ENCODE results near the gene KRT9.
"Not testable (repeated sequence)": the region's sequence is repeated elsewhere in the genome, so short reads cannot be mapped to it uniquely, and the experiment has no call there.

KRT9 gene

GRCh38 chr17:41545829-41546410 lies 25.9 kb downstream of the KRT9 start:
- peaks cover 16% of the 10 kb centered on the region for H3K4me1 ChIP-seq (ENCODE audit: control insufficient read depth, insufficient read depth, low read length, poor library complexity, severe bottlenecking)
- H3K27ac ChIP-seq (ENCODE audit: insufficient read depth, low read length, poor library complexity, severe bottlenecking), result no peak overlapping the region

DNA sequence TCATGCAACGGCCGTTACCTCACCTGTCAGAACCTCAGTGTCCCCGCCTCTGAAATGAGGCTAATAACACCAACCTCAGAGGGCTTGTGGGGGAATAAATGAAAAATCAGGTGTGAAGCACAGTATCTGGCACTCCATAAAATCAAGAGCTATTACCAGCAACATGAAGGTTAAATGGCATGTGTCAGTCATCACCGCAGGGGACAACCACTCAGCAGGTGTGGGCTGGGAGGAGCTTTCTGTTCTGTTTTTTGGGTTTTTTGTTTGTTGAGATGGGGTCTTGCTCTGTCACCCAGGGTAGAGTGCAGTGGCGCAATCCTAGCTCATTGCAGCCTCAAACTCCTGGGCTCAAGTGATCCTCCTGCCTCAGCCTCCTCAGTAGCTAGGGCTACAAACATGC lies 26.9 kb downstream of the KRT9 start:
- H3K27ac ChIP-seq (ENCODE audit: insufficient read depth, low read length, poor library complexity, severe bottlenecking), result no peak overlapping the region
- no peak overlapping the region for H3K4me3 ChIP-seq (ENCODE audit: insufficient read depth, low read depth, low read length, poor library complexity, severe bottlenecking)
- H3K4me1 ChIP-seq (ENCODE audit: control insufficient read depth, insufficient read depth, low read length, poor library complexity, severe bottlenecking), result peaks cover 16% of the 10 kb centered on the region
- H3K36me3 ChIP-seq (ENCODE audit: control insufficient read depth, insufficient read depth, low read length), result no peaks in the 10 kb centered on the region
- no peaks in the 10 kb centered on the region for H3K9me3 ChIP-seq (ENCODE audit: control insufficient read depth, low read length)
- no peaks in the 10 kb centered on the region for H3K27me3 ChIP-seq (replicated peaks; ENCODE audit: control insufficient read depth, insufficient read depth, low read length, poor library complexity, severe bottlenecking)
- no peak for DNase-seq

More at GRCh38 chr17:41545829-41546410, 25.9 kb downstream of the KRT9 start:
- no peaks in the 10 kb centered on the region for H3K27me3 ChIP-seq (replicated peaks; ENCODE audit: control insufficient read depth, insufficient read depth, low read length, poor library complexity, severe bottlenecking)
- no peaks in the 10 kb centered on the region for H3K36me3 ChIP-seq (ENCODE audit: control insufficient read depth, insufficient read depth, low read length)
- no peaks in the 10 kb centered on the region for H3K9me3 ChIP-seq (ENCODE audit: control insufficient read depth, low read length)
- DNase-seq, result no peak
- H3K4me3 ChIP-seq (ENCODE audit: insufficient read depth, low read depth, low read length, poor library complexity, severe bottlenecking), result no peak overlapping the region

DNA sequence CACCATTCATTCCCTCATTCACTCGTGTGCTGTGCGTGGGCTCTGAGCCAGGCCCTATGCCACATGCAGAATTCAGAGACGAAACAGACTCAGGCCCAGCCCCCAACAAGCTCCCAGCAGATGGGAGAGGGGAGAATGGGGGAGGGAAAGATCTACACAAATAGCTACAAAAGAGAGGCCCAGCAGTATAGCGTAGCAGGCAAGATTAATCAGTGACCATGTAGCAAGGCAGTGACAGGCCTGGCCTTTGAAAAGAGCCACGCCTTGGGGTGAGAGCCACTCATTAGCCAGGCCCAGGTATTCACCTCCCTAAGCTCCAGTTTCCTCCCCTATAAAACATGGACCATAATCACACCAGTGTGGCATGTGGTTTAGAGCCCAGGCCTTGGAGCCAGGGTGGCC lies 27.4 kb downstream of the KRT9 start:
- H3K4me1 ChIP-seq (ENCODE audit: control insufficient read depth, insufficient read depth, low read length, poor library complexity, severe bottlenecking), result peaks cover 14% of the 10 kb centered on the region
- H3K36me3 ChIP-seq (ENCODE audit: control insufficient read depth, insufficient read depth, low read length), result no peaks in the 10 kb centered on the region
- H3K4me3 ChIP-seq (ENCODE audit: insufficient read depth, low read depth, low read length, poor library complexity, severe bottlenecking), result no peak overlapping the region
- no peaks in the 10 kb centered on the region for H3K9me3 ChIP-seq (ENCODE audit: control insufficient read depth, low read length)
- no peak overlapping the region for H3K27ac ChIP-seq (ENCODE audit: insufficient read depth, low read length, poor library complexity, severe bottlenecking)
- DNase-seq, result no peak
- H3K27me3 ChIP-seq (replicated peaks; ENCODE audit: control insufficient read depth, insufficient read depth, low read length, poor library complexity, severe bottlenecking), result no peaks in the 10 kb centered on the region

DNA sequence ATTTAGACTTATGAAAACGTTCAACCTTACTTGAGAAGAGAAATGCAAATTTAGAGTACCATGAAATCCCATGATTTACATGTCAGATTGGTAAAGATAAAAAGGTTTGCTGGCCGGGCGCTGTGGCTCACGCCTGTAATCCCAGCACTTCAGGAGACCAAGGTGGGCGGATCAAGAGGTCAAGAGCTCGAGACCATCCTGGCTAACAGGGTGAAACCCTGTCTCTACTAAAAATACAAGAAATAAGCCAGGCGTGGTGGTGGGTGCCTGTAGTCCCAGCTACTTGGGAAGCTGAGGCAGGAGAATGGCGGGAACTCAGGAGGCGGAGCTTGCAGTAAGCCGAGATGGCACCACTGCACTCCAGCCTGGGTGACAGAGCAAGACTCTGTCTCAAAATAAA lies 29.1 kb downstream of the KRT9 start:
- H3K27me3 ChIP-seq (replicated peaks; ENCODE audit: control insufficient read depth, insufficient read depth, low read length, poor library complexity, severe bottlenecking); H3K4me1 ChIP-seq (ENCODE audit: control insufficient read depth, insufficient read depth, low read length, poor library complexity, severe bottlenecking); DNase-seq; H3K27ac ChIP-seq (ENCODE audit: insufficient read depth, low read length, poor library complexity, severe bottlenecking); H3K9me3 ChIP-seq (ENCODE audit: control insufficient read depth, low read length); H3K36me3 ChIP-seq (ENCODE audit: control insufficient read depth, insufficient read depth, low read length); H3K4me3 ChIP-seq (ENCODE audit: insufficient read depth, low read depth, low read length, poor library complexity, severe bottlenecking): not testable (repeated sequence)

GRCh38 chr17:41542357-41542756 lies 29.5 kb downstream of the KRT9 start:
- H3K36me3 ChIP-seq (ENCODE audit: control insufficient read depth, insufficient read depth, low read length), result no peaks in the 10 kb centered on the region
- no peaks in the 10 kb centered on the region for H3K4me1 ChIP-seq (ENCODE audit: control insufficient read depth, insufficient read depth, low read length, poor library complexity, severe bottlenecking)
- DNase-seq, result no peak
- no peaks in the 10 kb centered on the region for H3K27me3 ChIP-seq (replicated peaks; ENCODE audit: control insufficient read depth, insufficient read depth, low read length, poor library complexity, severe bottlenecking)
- no peaks in the 10 kb centered on the region for H3K9me3 ChIP-seq (ENCODE audit: control insufficient read depth, low read length)
- no peak overlapping the region for H3K4me3 ChIP-seq (ENCODE audit: insufficient read depth, low read depth, low read length, poor library complexity, severe bottlenecking)
- no peak overlapping the region for H3K27ac ChIP-seq (ENCODE audit: insufficient read depth, low read length, poor library complexity, severe bottlenecking)

DNA sequence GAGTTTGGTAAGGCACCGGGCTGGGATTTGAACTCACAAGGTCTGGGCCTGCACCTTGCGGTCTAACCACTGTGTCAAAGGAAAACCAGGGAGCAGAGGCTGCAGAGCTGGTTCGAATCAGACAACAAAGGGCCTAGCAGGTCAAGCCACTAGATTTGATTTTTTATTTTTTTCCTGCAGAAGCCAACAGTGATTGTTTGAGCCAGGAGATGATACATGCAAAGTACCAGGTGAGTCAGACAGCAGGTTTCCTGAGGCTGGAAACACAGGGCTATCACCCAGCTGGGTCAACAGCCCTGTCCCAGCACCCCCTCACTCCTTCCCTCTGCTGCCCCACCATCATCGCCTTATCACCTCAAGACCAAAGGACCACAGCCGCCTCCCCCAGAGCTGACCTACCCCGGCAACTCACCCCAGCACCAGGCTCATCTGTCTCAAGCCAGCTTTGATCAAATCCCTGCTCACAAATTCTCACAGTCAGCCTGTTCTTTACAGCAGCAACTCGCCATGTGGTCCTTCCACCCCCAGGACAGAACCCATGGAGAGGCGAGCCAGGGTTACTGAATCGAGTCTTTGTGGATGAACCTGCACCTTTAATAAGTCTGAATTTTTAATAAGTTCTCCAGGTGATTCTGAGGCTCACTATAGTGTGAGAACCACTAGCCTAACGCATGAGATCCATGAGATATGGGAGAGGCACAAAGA lies 30.8 kb downstream of the KRT9 start:
- no peaks in the 10 kb centered on the region for H3K36me3 ChIP-seq (ENCODE audit: control insufficient read depth, insufficient read depth, low read length)
- no peaks in the 10 kb centered on the region for H3K4me1 ChIP-seq (ENCODE audit: control insufficient read depth, insufficient read depth, low read length, poor library complexity, severe bottlenecking)
- no peaks in the 10 kb centered on the region for H3K9me3 ChIP-seq (ENCODE audit: control insufficient read depth, low read length)
- H3K4me3 ChIP-seq (ENCODE audit: insufficient read depth, low read depth, low read length, poor library complexity, severe bottlenecking), result no peak overlapping the region
- no peak overlapping the region for H3K27ac ChIP-seq (ENCODE audit: insufficient read depth, low read length, poor library complexity, severe bottlenecking)
- no peak for DNase-seq
- no peaks in the 10 kb centered on the region for H3K27me3 ChIP-seq (replicated peaks; ENCODE audit: control insufficient read depth, insufficient read depth, low read length, poor library complexity, severe bottlenecking)

GRCh38 chr17:41539979-41540701 lies 31.7 kb downstream of the KRT9 start:
- DNase-seq, result no peak
- Histone ChIP-seq H3K4me1 (ENCODE audit: control insufficient read depth, insufficient read depth, low read length, poor library complexity, severe bottlenecking) (no peaks in the 10 kb centered on the region), H3K36me3 (ENCODE audit: control insufficient read depth, insufficient read depth, low read length) (no peaks in the 10 kb centered on the region), H3K9me3 (ENCODE audit: control insufficient read depth, low read length) (no peaks in the 10 kb centered on the region), H3K27ac (ENCODE audit: insufficient read depth, low read length, poor library complexity, severe bottlenecking) (no peak overlapping the region), H3K4me3 (ENCODE audit: insufficient read depth, low read depth, low read length, poor library complexity, severe bottlenecking) (no peak overlapping the region), H3K27me3 (replicated peaks; ENCODE audit: control insufficient read depth, insufficient read depth, low read length, poor library complexity, severe bottlenecking) (no peaks in the 10 kb centered on the region)

- Histone ChIP-seq H3K9me3 (ENCODE audit: control insufficient read depth, low read length) (no peaks in the 10 kb centered on the region), H3K27ac (ENCODE audit: insufficient read depth, low read length, poor library complexity, severe bottlenecking) (no peak overlapping the region), H3K36me3 (ENCODE audit: control insufficient read depth, insufficient read depth, low read length) (no peaks in the 10 kb centered on the region), H3K4me1 (ENCODE audit: control insufficient read depth, insufficient read depth, low read length, poor library complexity, severe bottlenecking) (no peaks in the 10 kb centered on the region), H3K4me3 (ENCODE audit: insufficient read depth, low read depth, low read length, poor library complexity, severe bottlenecking) (no peak overlapping the region), H3K27me3 (replicated peaks; ENCODE audit: control insufficient read depth, insufficient read depth, low read length, poor library complexity, severe bottlenecking) (no peaks in the 10 kb centered on the region)
- no peak for DNase-seq
Observed at GRCh38 chr17:41539071-41539492, 32.8 kb downstream of the KRT9 start.

DNA sequence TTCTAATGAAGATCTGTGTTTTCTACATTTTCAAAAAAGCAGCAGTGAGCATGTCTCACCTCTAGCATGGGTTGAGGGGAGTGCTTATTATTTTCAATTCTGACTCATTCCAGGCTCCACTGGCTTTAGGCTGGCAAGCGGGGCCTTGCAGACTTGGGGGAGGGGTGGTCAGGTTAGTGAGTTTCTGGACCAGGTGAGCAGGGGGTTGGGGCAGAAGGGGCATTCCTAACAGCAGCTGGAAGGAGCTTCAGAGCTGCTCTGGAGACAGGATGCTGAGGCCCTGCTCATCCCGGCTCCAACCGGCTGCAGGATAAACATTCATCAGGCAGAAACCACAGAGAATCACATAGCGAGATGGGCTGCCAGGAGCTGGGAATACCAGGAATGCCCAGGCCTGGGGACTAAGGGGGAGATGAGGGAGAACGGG lies 33.3 kb downstream of the KRT9 start:
- Histone ChIP-seq H3K9me3 (ENCODE audit: control insufficient read depth, low read length) (no peaks in the 10 kb centered on the region), H3K4me3 (ENCODE audit: insufficient read depth, low read depth, low read length, poor library complexity, severe bottlenecking) (no peak overlapping the region), H3K27me3 (replicated peaks; ENCODE audit: control insufficient read depth, insufficient read depth, low read length, poor library complexity, severe bottlenecking) (no peaks in the 10 kb centered on the region), H3K36me3 (ENCODE audit: control insufficient read depth, insufficient read depth, low read length) (no peaks in the 10 kb centered on the region), H3K27ac (ENCODE audit: insufficient read depth, low read length, poor library complexity, severe bottlenecking) (no peak overlapping the region), H3K4me1 (ENCODE audit: control insufficient read depth, insufficient read depth, low read length, poor library complexity, severe bottlenecking) (no peaks in the 10 kb centered on the region)
- DNase-seq, result no peak

DNA sequence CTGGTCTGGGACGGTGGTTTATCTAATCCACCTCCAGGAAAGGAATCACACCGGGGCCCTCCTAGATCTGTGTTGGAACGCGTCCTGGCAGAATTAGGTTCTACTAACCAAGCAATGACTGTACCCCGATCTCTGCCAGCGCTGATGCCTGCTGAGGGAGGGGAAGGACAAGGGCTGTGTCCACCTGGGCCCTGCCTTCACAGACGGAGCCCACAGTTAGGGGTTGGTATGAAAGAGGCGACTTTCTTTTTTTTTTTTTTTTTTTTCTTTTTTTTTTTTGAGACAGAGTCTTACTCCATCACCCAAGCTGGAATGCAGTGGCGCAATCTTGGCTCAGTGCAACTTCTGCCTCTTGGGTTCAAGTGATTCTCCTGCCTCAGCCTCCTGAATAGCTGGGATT lies 33.9 kb downstream of the KRT9 start:
- DNase-seq, result no peak
- Histone ChIP-seq H3K4me1 (ENCODE audit: control insufficient read depth, insufficient read depth, low read length, poor library complexity, severe bottlenecking) (no peaks in the 10 kb centered on the region), H3K36me3 (ENCODE audit: control insufficient read depth, insufficient read depth, low read length) (no peaks in the 10 kb centered on the region), H3K4me3 (ENCODE audit: insufficient read depth, low read depth, low read length, poor library complexity, severe bottlenecking) (no peak overlapping the region), H3K9me3 (ENCODE audit: control insufficient read depth, low read length) (no peaks in the 10 kb centered on the region), H3K27ac (ENCODE audit: insufficient read depth, low read length, poor library complexity, severe bottlenecking) (no peak overlapping the region), H3K27me3 (replicated peaks; ENCODE audit: control insufficient read depth, insufficient read depth, low read length, poor library complexity, severe bottlenecking) (no peaks in the 10 kb centered on the region)
